ENCODE results near the gene TPCN1. TPM values are rescaled to one million over a fixed set of nuclear protein-coding genes. Genes with fewer than 3 reads are reported as not detected.

The TPCN1 gene
- total and polyA plus RNA-seq, 2 of the 13 experiments (the other 11 are each of a cell fraction or from before 2014, with no cell fraction given) = 8.0 to 26.8 TPM

- TF ChIP-seq KLF15 (CRISPR knock-in tag; IDR thresholded peaks at IDR 0.05; ENCODE audit: borderline replicate concordance) (no peak), ZNF180 (CRISPR knock-in tag; IDR thresholded peaks at IDR 0.05; ENCODE audit: borderline replicate concordance, low read depth) (no peak), ZNF546 (CRISPR knock-in tag; conservative IDR thresholded peaks at IDR 0.05) (0 out of 2 replicates have a peak, but pooled peaks have one; percentile 75), ZNF558 (CRISPR knock-in tag; IDR thresholded peaks at IDR 0.05; ENCODE audit: borderline replicate concordance) (peak; percentile 72; the same call in 1 of the 2 replicates), SETDB1 (CRISPR knock-in tag; IDR thresholded peaks at IDR 0.05; ENCODE audit: borderline replicate concordance) (no peak), JARID2 (CRISPR knock-in tag; IDR thresholded peaks at IDR 0.05; ENCODE audit: insufficient replicate concordance) (no peak), ZNF713 (CRISPR knock-in tag; IDR thresholded peaks at IDR 0.05) (no peak), KLF9 (CRISPR knock-in tag; IDR thresholded peaks at IDR 0.05; ENCODE audit: low read depth) (no peak), ZSCAN22 (CRISPR knock-in tag; IDR thresholded peaks at IDR 0.05) (no peak), CREB1 (IDR thresholded peaks at IDR 0.05) (no peak), CREB1 (CRISPR knock-in tag; IDR thresholded peaks at IDR 0.05) (no peak), SMAD9 (CRISPR knock-in tag; IDR thresholded peaks at IDR 0.05) (no peak), MAFG (CRISPR knock-in tag; IDR thresholded peaks at IDR 0.05) (no peak), ZNF468 (CRISPR knock-in tag; IDR thresholded peaks at IDR 0.05) (no peak), ARHGAP35 (CRISPR knock-in tag; IDR thresholded peaks at IDR 0.05; ENCODE audit: borderline replicate concordance) (peak; percentile 91), ZBTB42 (CRISPR knock-in tag; IDR thresholded peaks at IDR 0.05) (no peak), PAF1 (CRISPR knock-in tag; IDR thresholded peaks at IDR 0.05) (no peak), ZNF773 (CRISPR knock-in tag; IDR thresholded peaks at IDR 0.05; ENCODE audit: borderline replicate concordance) (no peak), HIVEP1 (CRISPR knock-in tag; IDR thresholded peaks at IDR 0.05) (no peak), ZNF3 (CRISPR knock-in tag; IDR thresholded peaks at IDR 0.05) (no peak), HOXD1 (CRISPR knock-in tag; IDR thresholded peaks at IDR 0.05) (no peak; the same call in 1 of the 2 replicates), THAP9 (CRISPR knock-in tag; IDR thresholded peaks at IDR 0.05; ENCODE audit: borderline replicate concordance) (no peak), ZFAT (CRISPR knock-in tag; conservative IDR thresholded peaks at IDR 0.05) (no peak)
- TF ChIP-seq, protein P1, sequence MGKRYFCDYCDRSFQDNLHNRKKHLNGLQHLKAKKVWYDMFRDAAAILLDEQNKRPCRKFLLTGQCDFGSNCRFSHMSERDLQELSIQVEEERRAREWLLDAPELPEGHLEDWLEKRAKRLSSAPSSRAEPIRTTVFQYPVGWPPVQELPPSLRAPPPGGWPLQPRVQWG (CRISPR knock-in tag; IDR thresholded peaks at IDR 0.05; ENCODE audit: borderline replicate concordance, low read depth) = no peak
- TF ChIP-seq, protein P2, sequence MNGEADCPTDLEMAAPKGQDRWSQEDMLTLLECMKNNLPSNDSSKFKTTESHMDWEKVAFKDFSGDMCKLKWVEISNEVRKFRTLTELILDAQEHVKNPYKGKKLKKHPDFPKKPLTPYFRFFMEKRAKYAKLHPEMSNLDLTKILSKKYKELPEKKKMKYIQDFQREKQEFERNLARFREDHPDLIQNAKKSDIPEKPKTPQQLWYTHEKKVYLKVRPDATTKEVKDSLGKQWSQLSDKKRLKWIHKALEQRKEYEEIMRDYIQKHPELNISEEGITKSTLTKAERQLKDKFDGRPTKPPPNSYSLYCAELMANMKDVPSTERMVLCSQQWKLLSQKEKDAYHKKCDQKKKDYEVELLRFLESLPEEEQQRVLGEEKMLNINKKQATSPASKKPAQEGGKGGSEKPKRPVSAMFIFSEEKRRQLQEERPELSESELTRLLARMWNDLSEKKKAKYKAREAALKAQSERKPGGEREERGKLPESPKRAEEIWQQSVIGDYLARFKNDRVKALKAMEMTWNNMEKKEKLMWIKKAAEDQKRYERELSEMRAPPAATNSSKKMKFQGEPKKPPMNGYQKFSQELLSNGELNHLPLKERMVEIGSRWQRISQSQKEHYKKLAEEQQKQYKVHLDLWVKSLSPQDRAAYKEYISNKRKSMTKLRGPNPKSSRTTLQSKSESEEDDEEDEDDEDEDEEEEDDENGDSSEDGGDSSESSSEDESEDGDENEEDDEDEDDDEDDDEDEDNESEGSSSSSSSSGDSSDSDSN (CRISPR knock-in tag; IDR thresholded peaks at IDR 0.05) = peak; percentile 88; the same call in 1 of the 2 replicates
- TF ChIP-seq, protein P3, sequence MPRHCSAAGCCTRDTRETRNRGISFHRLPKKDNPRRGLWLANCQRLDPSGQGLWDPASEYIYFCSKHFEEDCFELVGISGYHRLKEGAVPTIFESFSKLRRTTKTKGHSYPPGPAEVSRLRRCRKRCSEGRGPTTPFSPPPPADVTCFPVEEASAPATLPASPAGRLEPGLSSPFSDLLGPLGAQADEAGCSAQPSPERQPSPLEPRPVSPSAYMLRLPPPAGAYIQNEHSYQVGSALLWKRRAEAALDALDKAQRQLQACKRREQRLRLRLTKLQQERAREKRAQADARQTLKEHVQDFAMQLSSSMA (CRISPR knock-in tag; IDR thresholded peaks at IDR 0.05) = no peak
Measured at GRCh38 chr12:113334786-113335539, 113.7 kb downstream of the TPCN1 start, which contains the start of gene SLC8B1 (continued).
